HEK293T (cell line): ENCODE results near the gene GALNT14.

Source experiments
- BHLHE40 ChIP-seq: fragments of 450-650 bp; IDR thresholded peaks from 2 replicates; pipeline ENCODE4 v1.6.1; 2016; ENCODE audit warnings: mild to moderate bottlenecking, moderate library complexity, borderline replicate concordance
- CTBP1 ChIP-seq: fragments of 450-650 bp; IDR thresholded peaks from 2 replicates; pipeline ENCODE4 v1.6.1; 2016; ENCODE audit warnings: borderline replicate concordance
- FOXA1 ChIP-seq: fragments of 450-650 bp; IDR thresholded peaks from 2 replicates; pipeline ENCODE4 v1.6.1; 2016; ENCODE audit warnings: mild to moderate bottlenecking
- FOXK2 ChIP-seq: fragments of 450-650 bp; IDR thresholded peaks from 2 replicates; pipeline ENCODE4 v1.6.1; 2016; ENCODE audit warnings: mild to moderate bottlenecking
- FOXM1 ChIP-seq: fragments of 450-650 bp; IDR thresholded peaks from 2 replicates; pipeline ENCODE4 v1.6.1; 2017; ENCODE audit warnings: mild to moderate bottlenecking, borderline replicate concordance
- NFRKB ChIP-seq: fragments of 450-650 bp; IDR thresholded peaks from 2 replicates; pipeline ENCODE4 v1.6.1; 2016; ENCODE audit warnings: mild to moderate bottlenecking, moderate library complexity
- SP1 ChIP-seq: fragments of 450-650 bp; IDR thresholded peaks from 2 replicates; pipeline ENCODE4 v1.6.1; 2017
- SUZ12 ChIP-seq: fragments of 450-650 bp; IDR thresholded peaks from 2 replicates; pipeline ENCODE4 v1.6.1; 2016; ENCODE audit warnings: mild to moderate bottlenecking
- TARDBP ChIP-seq: fragments of 450-650 bp; IDR thresholded peaks from 2 replicates; pipeline ENCODE4 v1.6.1; 2016
- TF ChIP-seq, protein P1 (sequence below): fragments of 450-650 bp; IDR thresholded peaks from 2 replicates; pipeline ENCODE4 v1.6.1; 2016

DNA sequence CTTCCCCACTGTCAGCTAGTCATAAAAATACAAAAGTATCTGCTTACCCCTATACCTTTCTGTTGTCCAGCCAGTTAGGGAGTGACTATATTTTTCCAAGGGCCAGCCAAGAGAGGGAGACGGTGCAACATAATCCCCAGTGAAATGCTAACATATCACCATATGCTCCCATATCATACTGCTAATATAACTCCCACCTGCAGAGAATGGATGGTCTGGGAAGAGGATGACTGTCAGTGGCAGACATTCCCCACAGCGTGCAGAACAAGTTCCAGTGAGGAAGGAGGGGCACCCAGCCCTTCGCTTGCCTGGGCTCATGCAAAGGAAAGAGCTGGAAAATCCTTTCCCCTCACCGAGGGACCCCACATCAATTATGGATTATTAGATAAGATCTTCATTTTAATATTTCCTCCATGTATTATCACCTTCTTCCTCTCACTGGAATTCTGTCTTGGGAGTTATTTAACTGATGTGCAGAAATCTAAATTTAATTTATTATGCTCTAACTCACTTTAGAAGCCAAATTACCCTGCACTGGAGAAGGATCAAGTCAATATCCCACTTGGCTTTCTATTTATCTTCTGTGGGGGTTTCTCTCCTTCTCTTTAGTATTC is 135.6 kb downstream of the GALNT14 start:
- TF ChIP-seq SUZ12 (no peak), CTBP1 (no peak), BHLHE40 (no peak), FOXM1 (no peak), FOXA1 (no peak), FOXK2 (no peak), NFRKB (no peak), SP1 (no peak), TARDBP (no peak)
- TF ChIP-seq, protein P1, sequence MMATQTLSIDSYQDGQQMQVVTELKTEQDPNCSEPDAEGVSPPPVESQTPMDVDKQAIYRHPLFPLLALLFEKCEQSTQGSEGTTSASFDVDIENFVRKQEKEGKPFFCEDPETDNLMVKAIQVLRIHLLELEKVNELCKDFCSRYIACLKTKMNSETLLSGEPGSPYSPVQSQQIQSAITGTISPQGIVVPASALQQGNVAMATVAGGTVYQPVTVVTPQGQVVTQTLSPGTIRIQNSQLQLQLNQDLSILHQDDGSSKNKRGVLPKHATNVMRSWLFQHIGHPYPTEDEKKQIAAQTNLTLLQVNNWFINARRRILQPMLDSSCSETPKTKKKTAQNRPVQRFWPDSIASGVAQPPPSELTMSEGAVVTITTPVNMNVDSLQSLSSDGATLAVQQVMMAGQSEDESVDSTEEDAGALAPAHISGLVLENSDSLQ: no peak
